Stimulated activated CD8-positive, alpha-beta memory T cell treated with anti-CD3 and anti-CD28 coated beads, Interleukin-4, amount 100 ng/mL, for 4 hours (primary cell): ENCODE data around the gene SUZ12.
"Not testable (repeated sequence)": the region's sequence is repeated elsewhere in the genome, so short reads cannot be mapped to it uniquely, and the experiment has no call there.

Source experiments
- DNase-seq, 2 donors: peaks; one replicate each; pipeline ENCODE4 v3.0.0-alpha.2; 2020; ENCODE audit warnings: low read depth in 2 of 2, low spot score in 1 of 2

The SUZ12 gene

DNA sequence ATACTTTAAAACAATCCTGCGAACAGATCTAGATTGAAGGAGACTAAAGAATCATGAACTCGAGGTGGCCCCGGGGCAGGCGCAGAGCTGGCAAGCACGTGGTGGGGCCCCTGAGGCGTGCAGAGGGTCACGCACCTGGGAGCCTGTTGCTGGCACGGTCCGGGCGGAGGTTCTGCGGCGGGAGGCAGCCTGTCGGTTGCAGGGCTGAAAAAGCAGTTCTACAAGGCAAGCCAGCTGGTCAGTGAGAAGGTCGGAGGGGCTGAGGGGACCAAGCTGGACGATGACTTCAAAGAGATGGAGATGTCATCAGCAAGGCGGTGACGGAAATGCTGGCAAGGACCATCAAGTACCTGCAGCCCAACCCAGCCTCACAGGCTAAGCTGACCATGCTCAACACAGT, 103.4 kb downstream of the SUZ12 start:
- not testable (repeated sequence) for DNase-seq

DNA sequence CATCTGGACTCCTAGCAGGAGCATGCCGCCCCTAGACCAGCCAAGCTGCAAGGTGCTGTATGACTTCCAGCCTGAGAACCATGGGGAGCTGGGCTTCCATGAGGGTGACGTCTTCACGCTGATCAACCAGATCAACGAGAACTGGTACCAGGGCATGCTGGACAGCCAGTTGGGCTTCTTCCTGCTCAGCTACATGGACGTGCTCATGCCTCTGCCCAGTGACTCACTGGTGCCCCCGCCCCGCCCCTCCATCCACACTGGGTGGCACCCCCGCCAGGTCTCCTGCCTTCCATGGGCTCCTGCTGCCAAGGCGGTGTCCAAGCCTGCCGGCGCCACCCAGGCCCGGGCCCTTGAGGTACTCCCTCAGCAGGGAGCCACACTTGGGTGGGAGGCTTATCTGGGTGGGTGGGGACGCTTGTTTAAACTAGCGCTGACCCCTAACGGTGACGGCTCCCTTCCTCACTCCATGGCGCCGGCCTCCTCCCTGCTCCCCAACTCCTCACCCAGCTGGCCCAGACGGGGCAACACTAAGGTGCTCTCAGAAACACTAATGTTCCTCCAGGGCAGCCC, 104.6 kb downstream of the SUZ12 start:
- not testable (repeated sequence) for DNase-seq

DNA sequence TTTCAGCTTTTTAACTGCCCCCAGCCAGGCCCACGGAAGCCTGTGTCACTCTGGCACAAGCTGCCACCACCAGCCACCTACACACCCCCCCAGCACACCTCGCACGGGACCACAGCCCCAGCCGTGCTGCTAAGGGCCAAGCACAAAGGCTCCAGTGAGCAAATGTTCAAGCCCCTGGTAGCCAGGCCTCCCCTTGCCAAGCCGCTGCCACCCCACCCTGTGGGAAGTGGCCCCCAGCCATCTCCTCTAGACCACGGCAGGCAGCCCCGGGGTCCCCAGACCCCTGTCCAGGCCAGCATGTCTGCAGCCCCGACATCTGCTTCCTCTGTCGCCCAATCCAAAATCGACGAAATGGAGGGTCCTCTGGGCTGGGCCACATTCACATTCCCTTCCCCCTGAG, 105.5 kb downstream of the SUZ12 start:
- not testable (repeated sequence) for DNase-seq

DNA sequence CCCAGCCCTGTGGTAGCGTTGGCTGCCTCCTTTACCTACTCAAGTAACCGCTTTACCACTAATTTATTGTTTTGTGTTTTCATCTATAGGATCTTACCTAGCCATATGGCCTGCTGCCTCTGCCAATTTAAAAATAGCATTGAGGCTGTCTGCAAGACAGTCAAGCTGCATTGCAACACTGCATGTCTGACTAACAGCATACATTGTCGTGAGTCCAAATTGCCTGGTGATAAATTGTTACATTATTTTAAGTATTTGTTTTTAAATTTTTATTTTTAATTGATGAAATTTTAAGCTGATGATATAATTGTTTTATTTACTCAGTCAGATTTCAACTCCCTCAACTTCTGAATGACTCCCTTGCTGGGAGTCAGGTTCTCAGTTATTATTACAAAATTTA, 108.8 kb downstream of the SUZ12 start:
- DNase-seq: not testable (repeated sequence)

DNA sequence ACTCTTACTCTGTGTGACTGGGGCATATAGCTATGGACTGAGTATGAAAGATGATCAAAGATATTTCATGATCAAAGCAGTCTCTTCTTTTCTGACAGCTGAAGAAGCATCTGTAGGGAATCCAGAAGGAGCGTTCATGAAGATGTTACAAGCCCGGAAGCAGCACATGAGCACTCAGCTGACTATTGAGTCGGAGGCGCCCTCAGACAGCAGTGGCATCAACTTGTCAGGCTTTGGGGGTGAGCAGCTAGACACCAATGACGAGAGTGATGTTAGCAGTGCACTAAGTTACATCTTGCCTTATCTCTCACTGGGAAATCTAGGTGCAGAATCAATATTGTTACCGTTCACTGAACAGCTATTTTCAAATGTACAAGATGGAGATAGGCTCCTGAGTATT, 110.9 kb downstream of the SUZ12 start:
- DNase-seq: not testable (repeated sequence)
